GM19025 (cell line): Measurements from ENCODE around the gene RAPGEF2.
A peak's percentile ranks its signal among the peaks of the same experiment; 100 is the strongest.
"Not testable (repeated sequence)": the region's sequence is repeated elsewhere in the genome, so short reads cannot be mapped to it uniquely, and the experiment has no call there.

ENCODE experiments used
- ATAC-seq: cut with Tn5 transposase; IDR thresholded peaks from one replicate; pipeline ENCODE4 v1.9.1; 2021; ENCODE audit warnings: mild to moderate bottlenecking, low read depth, moderate library complexity; ENCODE audit not compliant: unreplicated experiment

RAPGEF2 gene

GRCh38 chr4:159293811-159294515 is 191.1 kb downstream of the RAPGEF2 start:
- ATAC-seq = no peak

- no peak for ATAC-seq
These were observed 193.2 kb downstream of the RAPGEF2 start for GRCh38 chr4:159296061-159296460.

DNA sequence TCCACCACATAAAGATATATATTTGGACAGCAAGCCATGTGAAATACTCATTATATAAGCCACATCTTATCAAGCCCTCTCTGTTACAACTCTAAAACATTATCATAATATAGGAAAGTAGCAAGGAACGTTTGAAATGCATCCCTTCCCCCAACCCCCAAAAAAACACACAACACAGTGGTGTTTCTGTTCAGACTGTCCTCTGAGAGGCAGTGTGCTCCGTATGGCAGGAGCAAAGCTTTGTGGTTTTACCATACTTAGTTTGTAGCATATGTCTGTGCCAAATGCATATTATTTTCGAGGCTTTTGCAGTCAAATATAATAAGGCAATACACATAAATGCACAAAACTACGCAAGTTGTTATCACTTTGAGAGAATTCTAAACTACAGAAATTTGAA is 194.2 kb downstream of the RAPGEF2 start:
- no peak for ATAC-seq

DNA sequence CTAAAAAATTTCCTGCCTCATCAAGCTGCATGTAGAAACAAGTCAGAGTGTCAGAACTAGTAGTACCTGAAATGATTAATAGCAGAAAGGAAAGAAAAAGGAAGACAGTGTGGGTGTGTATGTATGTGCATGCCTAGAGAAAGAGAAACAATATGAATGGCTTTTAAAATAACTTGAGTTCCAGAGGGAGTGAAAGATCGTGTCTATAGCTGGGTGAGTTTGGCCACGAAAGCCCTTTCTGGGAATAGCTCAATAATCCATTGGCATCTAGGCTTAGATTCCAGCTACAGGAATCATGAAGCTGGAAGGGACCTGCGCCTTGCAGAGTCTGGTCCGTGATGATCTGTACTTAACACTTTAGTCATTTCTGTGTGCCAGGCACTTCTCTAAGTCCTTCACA is 195.6 kb downstream of the RAPGEF2 start:
- ATAC-seq = peak; percentile 76

GRCh38 chr4:159303435-159303834 is 200.6 kb downstream of the RAPGEF2 start:
- no peak for ATAC-seq

DNA sequence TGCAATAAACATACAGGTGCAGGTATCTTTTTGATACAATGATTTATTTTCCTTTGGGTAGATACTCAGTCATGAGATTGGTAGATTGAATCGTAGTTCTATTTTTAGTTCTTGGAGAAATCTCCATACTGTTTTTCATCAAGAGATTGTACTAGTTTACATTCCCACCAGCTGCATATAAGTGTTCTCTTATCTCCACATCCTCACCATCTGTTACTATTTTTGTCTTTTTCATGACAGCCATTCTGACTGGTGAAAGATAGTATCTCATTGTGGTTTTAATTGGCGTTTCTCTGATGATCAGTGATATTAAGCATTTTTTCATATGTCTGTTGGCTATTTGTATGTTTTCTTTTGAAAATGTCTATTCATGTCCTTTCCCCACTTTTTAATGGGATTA is 202.2 kb downstream of the RAPGEF2 start:
- ATAC-seq = no peak

GRCh38 chr4:159307929-159308328 is 205.1 kb downstream of the RAPGEF2 start:
- ATAC-seq = no peak

DNA sequence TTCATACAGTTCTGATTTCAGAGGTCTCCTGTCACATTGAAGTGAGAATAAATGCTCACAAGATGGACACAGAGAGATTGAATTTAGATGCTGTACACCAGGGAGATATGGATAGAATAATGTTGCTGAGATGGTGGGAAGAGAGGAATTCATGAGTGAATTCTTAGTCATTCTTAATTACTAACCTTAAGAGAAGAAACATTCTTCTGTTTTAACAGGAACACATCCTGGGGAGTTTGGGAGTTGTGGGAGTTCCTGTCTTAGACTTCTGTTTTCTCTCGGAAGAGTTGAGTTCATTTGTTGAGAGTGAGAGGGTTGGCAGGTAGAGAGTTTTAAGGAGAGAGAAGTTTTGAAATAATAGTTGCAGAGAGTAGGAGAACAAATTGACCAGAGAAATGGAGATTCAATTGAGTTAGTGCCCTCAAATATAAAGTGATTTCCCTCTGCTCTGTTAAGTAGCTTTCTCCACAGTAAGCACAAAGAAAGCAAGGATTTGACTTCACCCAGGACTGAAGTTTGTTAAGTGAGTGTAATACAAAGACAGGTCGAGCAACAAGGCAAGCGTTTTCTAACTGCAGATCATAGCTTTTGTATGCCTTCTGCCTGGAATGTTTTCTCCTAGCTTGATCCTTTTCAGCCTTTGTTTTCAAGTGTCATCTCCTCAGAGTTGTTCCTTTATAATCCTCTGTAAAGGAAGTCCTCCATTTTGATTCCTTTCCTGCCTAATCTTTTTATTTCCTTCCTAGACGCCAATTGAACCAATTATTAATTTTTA is 205.9 kb downstream of the RAPGEF2 start:
- ATAC-seq = no peak

- ATAC-seq = no peak
These were observed 209.4 kb downstream of the RAPGEF2 start for GRCh38 chr4:159312236-159312635.

GRCh38 chr4:159315879-159316278 is 213.0 kb downstream of the RAPGEF2 start:
- ATAC-seq = not testable (repeated sequence)

DNA sequence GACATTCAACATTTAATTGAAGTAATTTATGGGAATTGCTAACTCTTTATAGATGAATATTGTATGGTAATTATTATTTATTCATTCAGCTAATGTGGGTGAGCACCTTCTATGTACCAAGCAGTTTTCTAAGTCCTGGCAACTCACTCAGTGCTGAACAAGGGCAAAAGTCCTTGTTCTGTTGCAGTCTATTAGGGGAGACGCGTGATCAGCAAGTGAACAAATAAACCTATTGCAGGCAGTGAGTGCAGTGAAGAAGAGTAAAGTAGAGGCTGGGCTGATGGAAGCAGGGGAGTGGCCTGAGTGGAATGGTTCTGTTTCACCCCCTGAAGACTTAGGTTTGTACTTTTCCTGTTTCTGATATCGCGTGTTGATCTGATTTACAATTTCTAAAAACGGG is 214.3 kb downstream of the RAPGEF2 start:
- ATAC-seq = no peak

GRCh38 chr4:159319027-159319426 is 216.1 kb downstream of the RAPGEF2 start:
- ATAC-seq = no peak

DNA sequence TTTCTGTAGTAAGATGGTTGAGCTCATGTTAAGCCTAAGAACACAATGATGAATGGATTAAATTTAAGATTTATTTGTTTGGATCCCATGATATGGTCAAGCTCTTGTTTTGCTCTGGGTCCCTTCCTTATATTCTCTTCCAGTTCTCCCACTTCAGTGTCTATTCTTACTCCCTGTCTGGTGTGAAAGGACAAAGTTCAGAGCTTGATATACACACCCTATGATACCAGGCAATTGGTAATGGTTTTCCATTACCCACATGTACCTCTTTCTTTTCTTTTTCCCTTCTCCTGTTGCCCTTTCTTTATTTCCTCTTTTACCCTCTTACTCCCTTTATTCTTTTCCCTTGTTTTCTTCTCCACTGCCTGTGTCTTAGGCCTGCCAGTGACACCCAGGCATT is 223.6 kb downstream of the RAPGEF2 start:
- ATAC-seq = no peak

- ATAC-seq = no peak
These were observed 225.9 kb downstream of the RAPGEF2 start for GRCh38 chr4:159328766-159329165.

DNA sequence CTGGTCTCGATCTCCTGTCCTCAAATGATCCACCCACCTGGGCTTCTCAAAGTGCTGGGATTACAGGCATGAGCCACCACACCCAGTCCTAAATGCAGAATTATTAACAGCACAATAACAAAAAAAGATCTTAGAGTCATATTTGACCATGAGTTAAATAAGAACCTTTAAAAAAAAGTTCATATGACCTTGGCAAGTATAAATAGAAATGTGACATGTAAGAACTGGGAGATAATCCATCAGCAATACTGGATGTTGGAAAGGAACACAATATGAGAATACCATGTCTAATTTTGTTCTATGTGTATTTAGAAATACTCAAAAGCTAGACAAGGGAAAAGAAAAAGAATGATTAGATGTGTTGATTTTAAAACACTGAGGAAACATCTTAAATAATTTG is 231.6 kb downstream of the RAPGEF2 start:
- no peak for ATAC-seq

- ATAC-seq = no peak
These were observed 234.2 kb downstream of the RAPGEF2 start for GRCh38 chr4:159337041-159337440.

DNA sequence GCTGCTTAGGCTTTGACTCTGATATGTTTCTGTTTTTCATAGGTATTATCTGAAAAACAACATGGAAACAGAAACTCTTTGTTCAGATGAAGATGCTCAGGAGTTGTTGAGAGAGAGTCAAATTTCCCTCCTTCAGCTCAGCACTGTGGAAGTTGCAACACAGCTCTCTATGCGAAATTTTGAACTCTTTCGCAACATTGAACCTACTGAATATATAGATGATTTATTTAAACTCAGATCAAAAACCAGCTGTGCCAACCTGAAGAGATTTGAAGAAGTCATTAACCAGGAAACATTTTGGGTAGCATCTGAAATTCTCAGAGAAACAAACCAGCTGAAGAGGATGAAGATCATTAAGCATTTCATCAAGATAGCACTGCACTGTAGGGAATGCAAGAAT is 238.6 kb downstream of the RAPGEF2 start:
- ATAC-seq = no peak

DNA sequence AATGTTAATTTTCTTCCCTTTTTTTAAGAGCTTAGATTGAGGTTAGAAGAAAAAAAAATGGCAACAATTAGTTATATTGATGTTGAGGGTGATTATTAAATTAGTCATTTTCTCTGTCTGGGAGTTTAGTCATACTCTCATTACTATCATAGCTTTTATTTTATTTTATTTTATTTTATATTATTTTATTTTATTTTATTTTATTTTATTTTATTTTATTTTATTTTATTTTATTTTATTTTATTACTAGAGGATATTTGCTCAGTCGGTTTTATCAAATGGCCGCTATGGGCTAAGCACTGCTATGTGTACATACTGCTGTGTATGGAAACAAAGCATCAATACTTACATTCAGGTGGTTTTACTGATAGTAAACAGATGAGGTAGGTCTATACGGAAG is 239.5 kb downstream of the RAPGEF2 start:
- ATAC-seq = no peak

DNA sequence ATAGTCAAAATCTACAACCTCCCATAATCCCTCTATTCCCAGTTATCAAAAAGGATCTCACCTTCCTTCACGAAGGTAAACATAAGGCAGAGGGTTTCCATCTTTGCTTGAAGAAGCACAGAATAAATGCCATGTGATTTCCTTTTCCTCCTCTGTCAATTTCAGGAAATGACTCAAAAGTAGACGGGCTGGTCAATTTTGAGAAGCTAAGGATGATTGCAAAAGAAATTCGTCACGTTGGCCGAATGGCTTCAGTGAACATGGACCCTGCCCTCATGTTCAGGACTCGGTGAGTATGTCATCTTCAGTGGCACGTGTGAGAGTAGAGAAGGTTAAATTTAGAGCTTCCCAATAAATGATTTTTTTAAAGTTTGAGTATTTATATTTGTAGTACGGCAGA is 240.2 kb downstream of the RAPGEF2 start:
- no peak for ATAC-seq

GRCh38 chr4:159344877-159345276 is 242.0 kb downstream of the RAPGEF2 start:
- no peak for ATAC-seq

- ATAC-seq = no peak
These were observed 243.8 kb downstream of the RAPGEF2 start for GRCh38 chr4:159346681-159347080.

GRCh38 chr4:159347813-159348212 is 244.9 kb downstream of the RAPGEF2 start:
- no peak for ATAC-seq
